GM21515 (cell line): ENCODE data around the gene SWT1.
"Not testable (repeated sequence)": the region's sequence is repeated elsewhere in the genome, so short reads cannot be mapped to it uniquely, and the experiment has no call there.

ENCODE experiments used
- ATAC-seq: cut with Tn5 transposase; IDR thresholded peaks from one replicate; pipeline ENCODE4 v1.9.1; 2021; ENCODE audit not compliant: unreplicated experiment

Gene SWT1

DNA sequence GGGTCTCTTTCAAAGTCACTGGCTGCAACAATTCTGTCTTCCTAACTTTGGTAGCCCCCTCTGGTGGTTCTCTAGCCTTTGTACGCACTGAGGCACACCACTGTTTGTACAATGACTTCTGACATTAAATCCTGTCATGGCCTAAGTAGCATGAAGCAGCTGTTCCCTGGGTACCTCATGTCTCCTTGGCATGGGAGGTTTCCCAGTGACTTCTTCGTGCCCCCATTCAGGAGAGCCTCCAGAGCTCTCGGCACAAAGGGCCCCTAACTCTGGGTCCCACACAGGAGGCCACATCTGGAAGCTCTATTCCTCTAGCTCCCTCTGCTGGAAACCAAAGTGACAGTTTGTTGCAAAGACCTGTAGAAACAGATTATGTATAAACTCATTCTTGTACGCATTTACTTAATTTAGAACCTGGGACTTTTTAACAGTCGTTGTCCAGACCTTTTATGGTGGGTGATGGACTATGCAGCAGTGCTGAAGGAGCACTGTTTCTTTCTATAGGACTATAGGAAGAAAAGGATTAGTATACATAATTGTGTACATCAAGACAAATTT is 13.4 kb downstream of the SWT1 start:
- peak; percentile 90 for ATAC-seq

DNA sequence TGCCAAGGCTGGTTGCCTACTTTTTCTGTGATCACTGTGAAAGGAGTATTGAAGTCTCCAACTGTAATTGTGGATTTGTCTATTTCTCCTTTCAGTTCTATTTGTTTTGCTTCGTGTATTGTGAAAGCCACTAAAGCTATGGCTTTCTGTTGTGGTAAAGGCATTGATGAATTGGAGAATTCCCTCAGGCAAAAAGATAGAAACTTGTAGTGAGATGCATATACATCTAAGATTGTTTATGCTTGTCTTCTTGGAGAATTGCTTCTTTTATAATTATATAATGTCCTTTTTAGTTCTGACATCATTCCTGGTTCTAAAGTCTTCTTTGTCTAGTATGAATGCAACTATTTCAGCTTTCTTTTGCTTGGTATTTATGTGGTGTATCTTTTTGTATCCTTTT is 36.8 kb downstream of the SWT1 start:
- ATAC-seq = no peak

DNA sequence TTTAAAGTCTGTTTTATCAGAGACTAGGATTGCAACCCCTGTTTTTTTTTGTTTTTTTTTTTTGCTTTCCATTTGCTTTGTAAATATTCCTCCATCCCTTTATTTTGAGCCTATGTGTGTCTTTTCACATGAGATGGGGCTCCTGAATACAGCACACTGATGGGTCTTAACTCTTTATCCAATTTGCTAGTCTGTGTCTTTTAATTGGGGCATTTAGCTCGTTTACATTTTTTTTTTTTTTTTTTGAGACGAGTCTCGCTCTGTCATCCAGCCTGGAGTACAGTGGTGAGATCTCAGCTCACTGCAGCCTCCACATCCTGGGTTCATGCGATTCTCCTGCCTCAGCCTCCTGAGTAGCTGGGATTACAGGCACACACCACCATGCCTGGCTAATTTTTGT is 41.7 kb downstream of the SWT1 start:
- not testable (repeated sequence) for ATAC-seq

DNA sequence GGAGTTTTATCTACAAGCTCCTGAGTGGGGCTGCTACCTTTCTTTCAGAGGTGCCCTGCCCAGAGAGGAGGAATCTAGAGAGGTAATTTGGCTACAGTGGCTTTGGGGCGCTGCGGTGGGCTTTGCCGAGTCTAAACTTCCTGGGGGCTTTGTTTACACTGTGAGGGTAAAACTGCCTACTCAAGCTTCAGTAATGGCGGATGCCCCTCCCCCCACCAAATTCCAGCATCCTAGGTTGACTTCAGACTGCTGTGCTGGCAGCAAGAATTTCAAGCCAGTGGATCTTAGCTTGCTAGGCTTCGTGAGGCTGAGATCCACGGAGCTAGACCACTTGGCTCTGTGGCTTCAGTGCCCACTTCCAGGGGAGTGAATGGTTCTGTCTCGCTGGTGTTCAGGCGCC is 43.9 kb downstream of the SWT1 start:
- ATAC-seq = no peak

DNA sequence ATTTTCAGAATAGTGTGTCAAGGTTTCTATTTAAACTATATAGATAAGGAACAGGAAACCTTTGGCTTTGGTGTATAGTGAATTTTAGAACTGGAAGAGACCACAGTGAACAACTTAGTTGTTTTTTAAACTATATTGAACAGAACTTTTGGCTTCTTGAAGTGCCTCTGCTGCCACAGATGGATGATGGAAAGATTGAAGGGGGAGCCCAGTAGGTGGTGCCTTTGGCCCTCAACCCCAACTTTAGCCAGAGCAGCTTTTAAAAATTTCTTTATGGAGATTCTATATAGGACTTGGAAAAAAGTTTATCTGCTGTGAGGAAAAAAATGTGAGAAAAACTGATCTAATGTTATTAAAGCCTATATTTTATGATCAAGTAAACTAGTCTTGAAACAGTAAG is 50.2 kb downstream of the SWT1 start:
- no peak for ATAC-seq

DNA sequence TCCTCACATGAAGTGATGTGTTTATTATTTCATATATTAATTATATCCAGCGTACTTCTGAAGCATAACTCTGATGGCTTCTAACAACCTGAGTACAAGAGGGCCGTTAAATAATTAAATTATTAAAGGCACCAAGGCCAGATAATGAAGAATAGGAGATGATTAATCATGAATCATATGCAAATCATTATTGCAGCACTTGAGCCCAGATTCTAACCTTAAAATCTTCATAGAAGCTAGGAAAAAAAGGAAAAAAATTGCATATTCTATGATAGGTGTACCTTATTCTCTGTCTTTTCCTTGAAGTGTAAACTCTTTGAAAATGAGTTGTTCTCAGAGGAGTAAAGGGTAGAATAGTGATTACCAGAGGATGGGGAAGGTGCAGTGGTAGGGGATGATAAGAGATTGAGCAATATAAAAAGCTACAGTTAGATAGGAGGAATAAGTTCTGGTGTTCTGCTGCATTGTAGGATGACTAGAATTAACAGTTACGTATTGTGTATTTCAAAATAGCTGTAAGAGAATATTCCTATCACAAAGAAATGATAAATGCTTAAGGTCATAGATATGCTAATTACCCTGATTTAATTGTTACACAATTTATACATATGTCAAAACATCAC is 51.1 kb downstream of the SWT1 start:
- no peak for ATAC-seq

DNA sequence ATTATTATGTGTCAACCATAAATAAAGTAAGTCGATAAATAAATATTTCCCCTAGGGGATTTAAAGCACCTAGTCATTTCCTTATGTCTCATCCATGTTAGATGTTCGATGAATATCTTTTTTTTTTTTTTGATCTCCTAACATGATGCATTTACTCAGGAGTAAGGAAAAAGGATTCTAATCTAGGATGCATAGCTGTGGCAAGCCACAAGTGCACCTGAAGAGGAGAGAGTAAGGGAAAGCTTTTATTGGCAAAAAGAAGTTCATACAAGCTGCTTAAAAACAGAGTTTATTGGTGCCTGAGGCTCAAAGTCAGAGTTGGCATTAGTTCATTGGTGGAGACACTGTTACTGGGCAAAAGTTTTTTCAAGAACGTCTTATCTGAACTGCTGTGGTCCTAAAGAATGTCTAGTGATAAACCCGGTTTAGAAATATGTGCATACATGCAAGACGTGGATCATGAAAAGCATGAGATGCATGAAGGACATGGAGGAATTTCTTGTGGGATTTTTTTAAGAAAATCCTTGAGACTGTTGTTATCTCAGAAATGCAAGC is 51.7 kb downstream of the SWT1 start:
- ATAC-seq = no peak

DNA sequence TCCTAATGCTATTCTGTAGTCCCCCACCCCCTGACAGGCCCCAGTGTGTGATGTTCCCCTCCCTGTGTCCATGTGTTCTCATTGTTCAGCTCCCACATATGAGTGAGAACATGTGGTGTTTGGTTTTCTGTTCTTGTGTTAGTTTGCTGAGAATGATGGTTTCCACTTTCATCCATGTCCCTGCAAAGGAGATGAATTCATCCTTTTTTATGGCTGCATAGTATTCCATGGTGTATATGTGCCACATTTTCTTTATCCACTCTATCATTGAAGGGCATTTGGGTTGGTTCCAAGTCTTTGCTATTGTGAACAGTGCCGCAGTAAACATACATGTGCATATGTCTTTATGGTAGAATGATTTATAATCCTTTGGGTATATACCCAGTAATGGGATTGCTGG is 52.4 kb downstream of the SWT1 start:
- ATAC-seq = not testable (repeated sequence)

DNA sequence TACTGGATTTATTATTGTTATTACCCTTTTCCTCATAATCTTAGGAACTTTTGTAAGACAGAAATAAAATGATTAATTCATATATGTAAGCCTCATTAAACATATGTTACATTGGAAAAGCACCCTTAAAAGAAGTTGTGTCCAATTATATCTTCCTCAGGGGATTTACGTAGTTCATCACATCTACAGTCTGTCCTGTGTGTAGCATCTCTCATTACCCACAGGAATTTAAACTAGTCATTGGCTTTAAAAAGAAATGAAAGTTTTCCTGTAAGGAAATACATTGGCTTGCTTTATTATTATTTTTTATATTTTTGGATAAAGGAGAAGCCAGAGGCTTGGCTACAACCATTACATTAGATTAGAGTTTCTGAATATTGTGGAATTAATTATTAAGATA is 56.1 kb downstream of the SWT1 start:
- ATAC-seq = no peak

DNA sequence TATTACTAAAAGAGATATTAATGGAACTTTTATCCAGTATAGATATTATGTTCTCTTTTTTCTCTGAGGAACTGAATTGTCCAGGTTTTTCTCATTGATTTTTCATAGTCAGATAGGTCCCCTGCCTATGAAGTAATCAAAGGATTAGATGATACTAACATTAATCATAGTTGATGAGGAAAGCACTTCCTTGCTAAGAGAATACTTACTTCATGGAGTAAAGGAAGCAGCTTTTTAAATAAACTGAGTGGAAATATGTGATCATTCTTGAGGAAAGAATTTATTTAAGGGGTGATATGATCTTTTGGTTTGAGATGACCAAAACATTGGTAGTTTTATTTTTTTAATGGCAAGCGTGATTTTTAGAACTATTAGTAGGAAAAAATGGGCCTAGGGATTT is 58.9 kb downstream of the SWT1 start:
- ATAC-seq = no peak

DNA sequence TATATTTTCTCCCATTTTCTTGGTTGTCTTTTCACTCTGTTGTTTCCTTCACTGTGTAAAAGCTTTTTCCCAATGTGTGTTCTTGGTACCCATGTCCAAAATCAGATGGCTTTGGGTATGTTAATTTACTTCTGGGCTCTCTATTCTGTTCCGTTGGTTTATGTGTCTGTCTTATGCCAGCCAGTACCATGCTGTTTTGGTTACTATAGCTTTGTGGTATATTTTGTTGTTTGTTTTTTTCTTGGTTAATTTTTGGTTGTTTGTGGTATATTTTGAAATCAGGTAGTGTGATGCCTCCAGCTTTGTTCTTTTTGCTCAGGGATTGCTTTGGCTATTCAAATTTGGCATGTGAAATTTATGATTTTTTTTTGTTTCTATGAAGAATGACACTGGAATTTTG is 67.2 kb downstream of the SWT1 start:
- ATAC-seq = no peak

DNA sequence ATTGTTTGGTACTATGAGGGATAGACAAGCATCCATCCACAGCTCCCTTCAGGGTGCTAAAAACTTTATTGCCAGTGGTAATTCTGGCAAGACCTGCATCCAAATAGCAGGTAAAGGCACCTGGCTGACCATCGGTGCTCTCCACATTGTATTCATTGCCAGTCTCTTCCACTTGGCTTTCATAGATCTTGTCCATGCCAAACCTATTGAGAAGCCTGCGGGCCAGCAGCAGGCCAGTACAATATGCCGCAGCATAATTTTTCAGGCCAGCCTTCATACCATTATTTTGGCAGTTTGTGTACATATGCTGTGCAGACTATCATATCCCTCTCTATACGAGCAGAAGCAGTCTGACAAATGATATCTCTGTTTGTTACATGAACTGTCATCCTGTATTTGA is 70.2 kb downstream of the SWT1 start:
- no peak for ATAC-seq

DNA sequence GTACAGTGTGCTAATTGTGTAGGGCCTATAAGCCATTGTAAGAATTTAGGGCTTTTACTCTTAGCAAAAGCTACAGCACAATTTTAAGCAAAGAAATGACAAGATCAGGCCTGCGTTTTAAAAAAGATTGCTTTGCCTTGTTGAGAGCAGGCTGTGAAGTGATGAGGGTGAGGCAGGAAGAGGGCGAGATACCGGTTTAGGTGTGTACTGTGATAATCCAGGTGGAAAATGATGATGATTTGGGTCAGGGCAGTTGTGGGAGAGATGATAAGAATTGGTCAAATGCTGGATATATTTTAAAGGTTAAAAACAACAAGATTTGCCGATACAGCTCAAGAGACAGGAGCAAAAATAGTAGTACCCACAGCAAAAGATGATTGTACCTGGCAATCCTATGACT is 72.0 kb downstream of the SWT1 start:
- no peak for ATAC-seq

DNA sequence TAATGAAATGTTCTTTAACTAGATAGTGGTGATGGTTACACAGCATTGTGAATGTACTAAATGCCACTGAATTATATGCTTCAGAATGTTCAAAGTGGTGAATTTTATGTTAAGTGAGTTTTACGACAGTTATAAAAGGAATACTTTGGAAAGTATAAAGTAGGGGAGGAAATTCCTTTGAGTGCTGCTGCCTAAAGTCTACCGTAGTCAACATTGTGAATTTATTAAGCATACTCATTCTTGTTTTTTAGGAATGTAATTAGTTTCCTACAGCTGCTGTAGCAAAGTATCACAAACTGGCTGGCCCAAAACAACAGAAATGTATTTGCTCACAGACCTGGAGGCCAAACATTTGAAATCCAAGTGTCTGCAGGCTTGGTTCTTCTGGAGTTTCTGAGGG is 73.0 kb downstream of the SWT1 start:
- no peak for ATAC-seq

DNA sequence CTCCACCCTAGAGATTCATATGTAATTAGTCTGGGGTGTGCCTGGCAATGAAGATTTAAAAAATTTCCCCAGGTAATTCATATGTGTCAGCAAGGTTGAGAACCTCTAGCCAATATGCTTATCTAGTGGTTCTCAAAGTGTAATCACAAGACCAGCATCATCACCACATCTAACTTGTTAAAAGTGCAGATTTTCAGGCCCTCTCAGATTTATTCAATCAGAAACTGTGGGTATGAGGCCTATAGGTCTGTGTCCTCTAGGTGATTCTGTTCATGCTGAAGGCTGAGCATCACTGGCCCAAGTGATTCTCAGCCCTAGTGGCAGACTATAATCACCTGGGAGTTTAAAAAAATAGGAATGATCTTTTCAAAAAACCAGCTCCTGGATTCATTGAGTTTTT is 75.9 kb downstream of the SWT1 start:
- no peak for ATAC-seq

DNA sequence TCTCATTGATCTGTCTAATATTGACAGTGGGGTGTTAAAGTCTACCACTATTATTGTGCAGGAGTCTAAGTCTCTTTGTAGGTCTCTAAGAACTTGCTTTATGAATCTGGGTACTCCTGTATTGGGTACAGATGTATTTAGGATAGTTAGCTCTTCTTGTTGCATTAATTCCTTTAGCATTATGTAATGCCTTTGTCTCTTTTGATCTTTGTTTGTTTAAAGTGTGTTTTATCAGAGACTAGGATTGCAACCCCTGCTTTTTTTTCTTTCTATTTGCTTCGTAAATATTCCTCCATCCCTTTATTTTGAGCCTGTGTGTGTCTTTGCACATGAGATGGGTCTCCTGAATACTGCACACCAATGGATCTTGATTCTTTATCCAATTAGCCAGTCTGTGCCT is 77.2 kb downstream of the SWT1 start:
- ATAC-seq = not testable (repeated sequence)

DNA sequence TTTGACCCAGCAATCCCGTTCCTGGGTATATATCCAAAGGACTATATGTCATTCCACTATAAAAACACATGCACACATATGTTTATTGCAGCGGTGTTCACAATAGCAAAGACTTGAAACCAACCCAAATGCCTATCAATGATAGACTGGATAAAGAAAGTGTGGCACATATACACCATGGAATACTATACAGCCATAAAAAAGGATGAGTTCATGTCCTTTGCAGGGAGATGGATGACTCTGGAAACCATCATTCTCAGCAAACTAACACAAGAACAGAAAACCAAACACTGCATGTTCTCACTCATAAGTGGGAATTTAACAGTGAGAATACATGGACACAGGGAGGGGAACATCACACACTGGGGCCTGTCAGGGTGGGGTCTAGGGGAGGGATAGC is 80.2 kb downstream of the SWT1 start:
- ATAC-seq = not testable (repeated sequence)

DNA sequence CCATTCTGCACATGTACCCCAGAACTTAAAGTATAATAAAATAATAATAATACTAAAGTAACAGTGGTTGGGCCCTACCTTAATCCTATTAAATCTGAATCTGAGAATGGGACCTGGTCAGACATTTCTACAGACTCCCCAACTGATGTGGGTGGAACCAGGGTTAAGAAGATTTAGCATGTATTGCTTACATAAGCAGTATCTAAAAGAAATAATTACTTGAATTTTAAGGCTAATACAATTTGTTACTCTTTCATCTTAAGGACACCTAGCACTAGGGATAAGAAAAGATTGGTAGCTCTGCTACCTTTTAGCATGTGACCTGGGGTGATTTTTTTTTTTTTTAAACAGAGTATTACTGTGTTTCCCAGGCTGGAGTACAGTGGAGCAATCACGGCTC is 80.7 kb downstream of the SWT1 start:
- ATAC-seq = no peak

DNA sequence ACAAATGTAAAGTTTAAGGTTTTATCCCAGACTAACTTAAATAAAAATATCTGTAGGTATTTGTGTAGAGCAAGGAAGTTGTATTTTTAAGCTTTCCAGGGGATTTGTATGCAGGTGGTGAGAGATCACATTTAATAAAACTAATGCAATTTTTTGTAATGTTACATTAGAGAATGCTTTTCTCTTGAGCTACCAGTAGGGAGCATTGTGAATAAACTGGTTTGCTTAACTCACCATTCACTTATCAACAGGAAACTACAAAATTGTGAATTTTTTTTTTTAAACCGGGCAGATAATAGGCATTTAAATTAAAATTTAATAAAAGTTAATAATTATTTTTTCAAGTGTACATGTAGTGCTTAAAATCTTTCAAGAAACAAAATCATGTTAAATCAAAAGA is 81.5 kb downstream of the SWT1 start:
- no peak for ATAC-seq

DNA sequence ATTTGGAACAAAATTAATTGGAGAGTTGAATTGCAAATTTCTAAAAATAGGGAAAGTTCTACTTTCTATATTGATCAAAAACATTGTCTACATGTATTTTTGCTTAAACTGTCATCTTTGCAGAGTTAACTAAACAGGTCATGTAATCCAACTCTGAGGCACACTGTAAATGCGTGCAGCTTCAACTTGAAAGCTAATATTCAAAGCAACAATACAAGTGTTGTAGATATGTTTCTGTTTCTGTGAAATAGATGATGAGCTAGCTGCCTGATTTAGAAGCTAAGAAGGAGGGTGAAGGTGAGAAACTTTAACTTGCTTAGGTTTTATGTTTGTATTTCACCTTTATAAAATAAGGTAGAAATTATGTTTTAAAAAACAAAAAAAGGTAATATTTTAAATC is 82.9 kb downstream of the SWT1 start:
- no peak for ATAC-seq

DNA sequence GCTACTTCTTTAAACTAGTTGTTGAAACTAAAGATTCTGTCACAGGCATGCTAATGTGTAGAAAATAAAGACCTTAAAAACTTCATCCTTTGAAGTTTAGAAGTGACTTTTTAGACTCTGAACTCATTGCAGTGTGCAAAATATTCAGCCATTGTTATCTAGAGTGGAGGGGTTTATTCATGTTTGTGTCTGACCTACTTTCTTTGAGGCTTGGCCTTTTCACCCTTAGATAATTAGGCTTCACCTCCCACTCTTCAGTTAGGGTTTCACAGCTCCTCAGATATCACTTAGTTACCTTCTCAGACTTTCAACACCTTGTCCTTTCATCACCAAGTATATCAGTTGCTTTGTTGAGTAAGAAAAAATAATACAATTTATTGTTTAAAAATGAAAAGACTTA is 84.2 kb downstream of the SWT1 start:
- ATAC-seq = no peak

DNA sequence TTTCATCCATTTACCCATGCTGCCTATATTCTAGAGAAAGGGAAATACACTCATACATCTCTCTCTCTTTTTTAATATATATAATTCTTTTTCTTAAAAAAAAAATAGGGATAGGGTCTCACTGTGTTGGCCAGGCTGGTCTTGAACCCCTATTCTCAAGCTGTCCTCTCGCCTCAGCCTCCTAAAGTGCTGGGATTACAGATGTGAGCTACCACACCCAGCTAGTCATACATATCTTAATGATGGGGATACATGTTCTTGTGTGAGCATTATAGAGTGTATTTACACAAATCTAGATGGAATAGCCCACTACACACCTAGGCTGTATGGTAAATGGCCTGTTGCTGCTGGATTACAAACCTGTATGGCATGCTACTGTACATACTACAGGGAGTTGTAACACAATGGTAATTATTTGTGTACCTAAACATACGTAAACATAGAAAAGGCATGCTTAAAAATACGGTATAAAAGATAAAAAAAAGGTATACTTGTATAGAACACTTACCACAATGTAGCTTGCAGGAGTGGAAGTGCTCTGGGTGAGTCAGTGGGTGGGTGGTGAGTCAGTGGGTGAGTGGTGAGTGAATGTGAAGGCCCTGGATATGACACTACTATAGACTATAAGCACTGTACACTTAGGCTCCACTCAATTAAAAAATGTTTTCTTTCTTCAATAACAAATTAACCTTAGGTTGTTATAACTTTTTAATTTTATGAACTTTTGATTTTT is 87.2 kb downstream of the SWT1 start:
- ATAC-seq = no peak
